SU-DHL-6 (cell line): ENCODE data around the gene COPS7A.
A peak's percentile ranks its signal among the peaks of the same experiment; 100 is the strongest.

ENCODE experiments used
- H2AFZ ChIP-seq: fragments of 200-600 bp; sonication (generic); 2 replicates; pipeline ENCODE4 v1.6.1; 2014; ENCODE audit warnings: low read depth, mild to moderate bottlenecking, moderate library complexity, mixed read lengths, antibody characterized with exemption, low read length; ENCODE audit not compliant: severe bottlenecking
- H3F3A ChIP-seq: fragments of 200-600 bp; shearing (Covaris generic); 2 replicates; pipeline ENCODE4 v1.6.0; 2016; ENCODE audit warnings: antibody characterized with exemption, mild to moderate bottlenecking; ENCODE audit not compliant: insufficient read depth
- H3K27ac ChIP-seq: fragments of 200-600 bp; sonication (generic); 2 replicates; pipeline ENCODE4 v1.5.1; 2016; ENCODE audit warnings: low read depth, mild to moderate bottlenecking, low read length, moderate library complexity, mixed read lengths
- H3K27me3 ChIP-seq: fragments of 200-600 bp; sonication (generic), shearing (Covaris generic); 2 replicates; pipeline ENCODE4 v1.6.0; 2014; ENCODE audit warnings: mild to moderate bottlenecking, low read length
- H3K36me3 ChIP-seq: fragments of 200-600 bp; sonication (generic); 2 replicates; pipeline ENCODE4 v1.6.1; 2014; ENCODE audit warnings: mild to moderate bottlenecking, low read length, mixed read lengths
- H3K4me2 ChIP-seq: fragments of 300-600, 200-600 bp; shearing (Covaris generic), sonication (generic); 2 replicates; pipeline ENCODE4 v1.6.0; 2014; ENCODE audit warnings: low read length, low read depth, mild to moderate bottlenecking; ENCODE audit not compliant: poor library complexity, severe bottlenecking
- H3K4me3 ChIP-seq: fragments of 200-600 bp; sonication (generic); 2 replicates; pipeline ENCODE4 v1.5.1; 2014; ENCODE audit warnings: antibody characterized with exemption, low read length, mild to moderate bottlenecking, mixed read lengths; ENCODE audit not compliant: insufficient read depth, poor library complexity, severe bottlenecking
- H3K79me2 ChIP-seq: fragments of 200-600 bp; sonication (generic); 2 replicates; pipeline ENCODE4 v1.6.1; 2014; ENCODE audit warnings: mild to moderate bottlenecking, low read length, moderate library complexity; ENCODE audit not compliant: insufficient read depth
- H3K9ac ChIP-seq: fragments of 200-600 bp; sonication (generic); 2 replicates; pipeline ENCODE4 v1.7.0; 2014; ENCODE audit warnings: mild to moderate bottlenecking, low read length
- H3K9me2 ChIP-seq: fragments of 200-600 bp; sonication (generic); replicated peaks from 2 replicates; pipeline ENCODE4 v1.6.1; 2014; ENCODE audit warnings: low read length; ENCODE audit not compliant: insufficient read depth
- H3K9me3 ChIP-seq: fragments of 200-600 bp; sonication (generic); 2 replicates; pipeline ENCODE4 v1.6.1; 2014; ENCODE audit warnings: low read length, mixed read lengths; ENCODE audit not compliant: insufficient read depth
- H4K20me1 ChIP-seq: fragments of 200-600 bp; sonication (generic); 2 replicates; pipeline ENCODE4 v1.6.1; 2014; ENCODE audit warnings: low read depth, mild to moderate bottlenecking, antibody characterized with exemption, low read length, moderate library complexity, mixed read lengths
- EZH2phosphoT487 ChIP-seq: fragments of 200-600 bp; sonication (generic), shearing (Covaris generic); conservative IDR thresholded peaks from 2 replicates; pipeline ENCODE4 v1.6.1; 2018; ENCODE audit warnings: mild to moderate bottlenecking, antibody characterized with exemption, low read length, moderate library complexity, mixed read lengths
- TF ChIP-seq, protein P1 (sequence below): fragments of 200-600 bp; sonication (generic); IDR thresholded peaks from one replicate; pipeline ENCODE4 v1.5.1; 2017; ENCODE audit warnings: antibody characterized with exemption, mild to moderate bottlenecking, low read length, moderate library complexity; ENCODE audit not compliant: insufficient read depth, poor library complexity, severe bottlenecking

COPS7A gene

DNA sequence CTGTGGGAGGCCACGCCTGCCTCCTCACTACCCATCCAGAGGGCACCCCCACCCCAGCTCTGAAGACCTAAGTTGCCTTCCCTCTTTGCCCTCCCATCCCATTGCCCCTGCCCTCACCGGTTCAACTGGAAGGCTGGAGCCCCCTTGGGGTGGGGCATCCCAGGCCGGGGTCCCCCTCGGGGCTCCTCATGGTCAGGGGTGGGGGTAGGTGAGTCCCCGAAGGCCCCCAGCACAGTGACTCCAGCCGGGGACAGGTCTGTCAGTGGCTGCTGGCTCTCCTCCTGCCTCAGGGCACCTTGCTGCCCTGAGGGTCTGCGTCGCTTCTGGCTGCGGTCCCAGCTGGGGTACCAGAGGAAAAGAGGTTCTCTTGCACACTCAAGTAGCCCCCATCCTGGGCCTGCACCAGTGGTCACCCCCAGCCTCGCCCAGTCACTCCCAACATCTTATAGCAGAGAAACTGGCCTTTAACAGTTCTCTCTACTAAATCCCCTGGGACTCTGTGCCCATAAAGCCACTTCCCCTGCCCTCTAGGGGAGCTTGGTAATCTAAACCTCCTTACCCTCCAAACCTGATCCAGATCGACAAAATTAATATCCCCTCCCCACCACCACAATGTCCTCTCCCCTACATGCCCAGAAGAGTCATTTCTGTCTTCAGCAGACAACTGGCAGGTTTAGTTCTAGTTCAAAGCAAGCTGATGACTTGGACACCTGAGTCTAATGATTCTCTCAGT, 28.4 kb upstream of the COPS7A start:
- TF ChIP-seq, protein P1, sequence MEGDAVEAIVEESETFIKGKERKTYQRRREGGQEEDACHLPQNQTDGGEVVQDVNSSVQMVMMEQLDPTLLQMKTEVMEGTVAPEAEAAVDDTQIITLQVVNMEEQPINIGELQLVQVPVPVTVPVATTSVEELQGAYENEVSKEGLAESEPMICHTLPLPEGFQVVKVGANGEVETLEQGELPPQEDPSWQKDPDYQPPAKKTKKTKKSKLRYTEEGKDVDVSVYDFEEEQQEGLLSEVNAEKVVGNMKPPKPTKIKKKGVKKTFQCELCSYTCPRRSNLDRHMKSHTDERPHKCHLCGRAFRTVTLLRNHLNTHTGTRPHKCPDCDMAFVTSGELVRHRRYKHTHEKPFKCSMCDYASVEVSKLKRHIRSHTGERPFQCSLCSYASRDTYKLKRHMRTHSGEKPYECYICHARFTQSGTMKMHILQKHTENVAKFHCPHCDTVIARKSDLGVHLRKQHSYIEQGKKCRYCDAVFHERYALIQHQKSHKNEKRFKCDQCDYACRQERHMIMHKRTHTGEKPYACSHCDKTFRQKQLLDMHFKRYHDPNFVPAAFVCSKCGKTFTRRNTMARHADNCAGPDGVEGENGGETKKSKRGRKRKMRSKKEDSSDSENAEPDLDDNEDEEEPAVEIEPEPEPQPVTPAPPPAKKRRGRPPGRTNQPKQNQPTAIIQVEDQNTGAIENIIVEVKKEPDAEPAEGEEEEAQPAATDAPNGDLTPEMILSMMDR, result no peak
- TF ChIP-seq EZH2phosphoT487, result no peak
- no peak overlapping the region for H2AFZ ChIP-seq
- no peaks in the 10 kb centered on the region for H3K27me3 ChIP-seq
- no peaks in the 10 kb centered on the region for H3F3A ChIP-seq
- H3K36me3 ChIP-seq, result no peaks in the 10 kb centered on the region
- no peaks in the 10 kb centered on the region for H4K20me1 ChIP-seq
- no peak overlapping the region for H3K27ac ChIP-seq
- no peak overlapping the region for H3K9ac ChIP-seq
- no peak overlapping the region for H3K4me3 ChIP-seq
- no peaks in the 10 kb centered on the region for H3K9me3 ChIP-seq
- H3K79me2 ChIP-seq, result peaks cover 1% of the 10 kb centered on the region; the same call in 1 of the 2 replicates
- H3K9me2 ChIP-seq, result no peaks in the 10 kb centered on the region
- H3K4me2 ChIP-seq, result no peak overlapping the region

DNA sequence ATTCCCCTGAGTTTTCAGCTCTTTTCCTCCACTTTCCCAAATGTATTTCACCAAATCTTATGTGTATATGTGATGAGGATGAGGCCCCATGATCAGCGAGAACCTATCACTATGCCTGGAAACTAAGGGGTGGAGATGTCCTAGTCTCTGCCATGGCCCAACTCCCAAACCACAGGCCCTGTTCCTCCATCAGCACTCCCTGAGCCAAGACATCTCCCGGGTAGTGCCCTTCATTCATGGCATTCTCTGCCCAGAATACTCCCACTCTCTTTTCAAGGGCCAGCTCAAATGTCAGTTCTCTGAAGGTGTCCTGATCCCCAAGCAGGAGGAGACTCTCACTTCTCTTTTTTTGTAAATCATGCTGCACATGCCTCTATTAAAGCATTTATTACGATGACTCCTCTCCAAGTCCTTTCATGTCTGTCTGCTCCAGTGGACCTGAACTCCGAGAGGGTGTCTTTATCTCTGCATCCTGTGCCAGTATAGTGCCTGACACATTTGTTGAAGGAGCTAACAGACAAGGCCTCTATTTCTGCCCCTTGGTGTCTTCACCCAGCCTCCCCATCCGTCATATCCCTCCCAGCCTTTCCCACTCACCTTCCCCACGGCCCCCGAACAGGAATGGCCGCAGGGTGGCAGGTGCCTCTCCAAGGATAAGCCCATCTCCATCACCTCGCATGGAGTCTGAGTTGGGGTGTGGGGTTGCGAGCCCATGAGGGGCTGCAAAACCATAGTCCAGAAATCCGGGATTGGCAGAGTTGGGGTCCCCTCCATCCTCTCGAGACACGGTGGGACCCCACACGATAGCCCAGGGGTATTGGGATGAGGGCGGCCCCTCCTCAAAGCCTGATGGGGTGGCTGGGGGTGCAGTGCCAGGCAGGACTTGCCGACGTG, 26.9 kb upstream of the COPS7A start:
- H3K9me3 ChIP-seq, result no peaks in the 10 kb centered on the region
- TF ChIP-seq, protein P1, result no peak
- TF ChIP-seq EZH2phosphoT487, result no peak
- H3K36me3 ChIP-seq, result no peaks in the 10 kb centered on the region
- no peaks in the 10 kb centered on the region for H3K79me2 ChIP-seq
- H2AFZ ChIP-seq, result no peak overlapping the region
- H3F3A ChIP-seq, result no peaks in the 10 kb centered on the region
- no peaks in the 10 kb centered on the region for H3K9me2 ChIP-seq
- H3K4me3 ChIP-seq, result no peak overlapping the region
- peak overlapping the region; percentile 22; the same call in 1 of the 2 replicates for H3K9ac ChIP-seq
- H3K27ac ChIP-seq, result peak overlapping the region; percentile 3; the same call in 1 of the 2 replicates
- H3K4me2 ChIP-seq, result peak overlapping the region; percentile 7
- no peaks in the 10 kb centered on the region for H4K20me1 ChIP-seq
- H3K27me3 ChIP-seq, result no peaks in the 10 kb centered on the region

DNA sequence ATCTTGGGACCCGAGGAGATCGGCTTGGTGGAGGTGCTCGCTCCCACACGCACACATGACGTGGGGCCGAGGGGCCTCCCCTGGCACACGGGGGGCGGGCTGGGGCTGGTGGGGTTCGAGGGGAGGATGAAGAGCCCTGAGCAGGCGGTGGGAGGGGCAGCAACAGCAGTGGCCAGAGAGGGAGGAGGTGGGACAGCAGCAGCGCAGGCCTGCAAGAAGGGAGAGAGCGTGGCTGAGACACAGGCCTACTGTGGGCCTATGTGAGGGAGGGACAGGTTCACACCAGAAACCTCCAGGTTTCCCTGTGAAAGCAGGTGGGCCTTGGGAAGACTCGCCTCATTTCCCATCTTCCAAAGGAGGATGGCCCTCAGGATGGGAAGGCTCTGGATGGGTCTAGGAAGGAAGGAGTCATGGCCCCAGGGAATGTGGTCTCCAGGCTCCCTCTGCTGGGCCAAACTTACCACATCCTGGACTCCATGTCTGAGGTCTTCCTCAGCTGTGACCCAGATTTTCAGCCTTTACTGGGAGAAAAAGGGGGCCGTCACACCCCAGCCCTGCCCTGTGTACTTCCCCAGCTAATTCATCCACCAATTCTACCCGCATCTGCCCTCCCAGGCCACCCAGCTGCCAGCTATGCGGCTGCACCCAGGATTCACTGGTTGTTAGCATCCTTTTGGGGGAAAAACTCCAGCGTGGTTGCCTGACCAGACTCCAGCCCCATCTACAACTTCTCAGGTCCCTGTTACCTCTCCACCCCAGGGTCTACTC, 26.1 kb upstream of the COPS7A start:
- no peak for TF ChIP-seq EZH2phosphoT487
- TF ChIP-seq, protein P1, result peak; percentile 34
- no peaks in the 10 kb centered on the region for H3K79me2 ChIP-seq
- no peak overlapping the region for H3K27ac ChIP-seq
- H3K9ac ChIP-seq, result no peak overlapping the region
- H3F3A ChIP-seq, result no peaks in the 10 kb centered on the region
- H3K4me2 ChIP-seq, result no peak overlapping the region
- H3K36me3 ChIP-seq, result no peaks in the 10 kb centered on the region
- H3K4me3 ChIP-seq, result no peak overlapping the region
- no peak overlapping the region for H2AFZ ChIP-seq
- H3K9me3 ChIP-seq, result no peaks in the 10 kb centered on the region
- H3K27me3 ChIP-seq, result no peaks in the 10 kb centered on the region
- H3K9me2 ChIP-seq, result no peaks in the 10 kb centered on the region
- H4K20me1 ChIP-seq, result no peaks in the 10 kb centered on the region
